ENCODE results near the gene JAM2. TPM values are rescaled to one million over a fixed set of nuclear protein-coding genes. Genes with fewer than 3 reads are reported as not detected.
"Not testable (repeated sequence)": the region's sequence is repeated elsewhere in the genome, so short reads cannot be mapped to it uniquely, and the experiment has no call there.

Gene JAM2, protein sequence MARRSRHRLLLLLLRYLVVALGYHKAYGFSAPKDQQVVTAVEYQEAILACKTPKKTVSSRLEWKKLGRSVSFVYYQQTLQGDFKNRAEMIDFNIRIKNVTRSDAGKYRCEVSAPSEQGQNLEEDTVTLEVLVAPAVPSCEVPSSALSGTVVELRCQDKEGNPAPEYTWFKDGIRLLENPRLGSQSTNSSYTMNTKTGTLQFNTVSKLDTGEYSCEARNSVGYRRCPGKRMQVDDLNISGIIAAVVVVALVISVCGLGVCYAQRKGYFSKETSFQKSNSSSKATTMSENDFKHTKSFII
- total RNA-seq (2014; rRNA removed; shearing (Covaris generic); ENCODE audit: low replicate concordance): not detected in 2 replicates

DNA sequence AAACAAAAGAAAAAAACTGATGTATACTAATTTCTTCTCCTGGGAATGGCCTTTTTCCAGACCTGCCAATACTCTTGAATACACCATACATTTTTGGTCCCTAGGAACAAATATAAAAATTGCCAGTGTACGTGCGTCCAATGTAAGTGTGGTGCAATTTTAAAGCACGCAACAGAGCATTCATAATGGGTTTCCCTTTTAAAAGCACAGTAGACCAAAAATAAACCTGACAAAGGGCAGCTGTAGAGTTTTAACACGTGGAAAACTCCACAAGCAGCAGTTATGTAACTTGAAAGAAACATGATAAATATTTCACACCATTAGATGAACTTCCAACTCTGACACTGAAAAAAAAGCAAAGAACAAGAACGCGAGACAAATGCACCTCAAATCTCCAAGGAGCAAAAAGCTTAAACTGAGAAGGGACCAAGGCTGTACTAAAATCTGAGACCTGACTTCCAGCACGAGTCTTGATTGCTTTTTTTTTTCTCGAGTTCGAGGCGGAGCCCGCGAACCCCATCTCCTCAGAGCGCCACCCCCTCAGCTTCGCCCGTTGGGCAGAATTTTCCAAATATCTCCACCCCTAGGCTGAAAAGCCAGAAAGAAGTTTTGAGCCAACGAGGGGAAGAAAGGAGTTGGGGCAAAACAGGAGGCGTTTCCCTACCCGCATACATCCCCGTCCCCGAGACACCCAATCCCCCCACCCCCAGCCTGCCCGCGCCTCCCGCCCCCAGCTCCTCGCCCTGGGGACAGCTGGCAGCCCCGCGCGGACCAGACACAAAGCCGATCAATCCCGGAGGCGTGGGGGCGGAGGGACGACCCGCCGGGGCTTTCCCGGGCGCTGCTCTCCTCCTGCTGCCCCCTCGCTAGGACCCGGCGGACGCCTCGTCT lies at the start of gene JAM2:
TSS of gene JAM2 (plus strand) at position 599 of the 891 bp plus-strand sequence. CDS start 564 bp downstream, outside the sequence.
- in situ Hi-C loops (cut with HindIII; ENCODE audit: low pct_unique_long_range_greater_than_20kb, low sequenced_read_pairs): no loop called here

GRCh38 chr21:25589887-25590286 lies 49.2 kb upstream of the JAM2 start:
- no peak for DNase-seq (ENCODE audit: low read depth)
- in situ Hi-C loops (cut with HindIII; ENCODE audit: low pct_unique_long_range_greater_than_20kb, low sequenced_read_pairs): no loop called here

More for the DNA sequence above, at the start of gene JAM2:
- peak; percentile 7 for DNase-seq (ENCODE audit: low read depth)

- DNase-seq (ENCODE audit: low read depth): peak; percentile 87
- in situ Hi-C loops (cut with HindIII; ENCODE audit: low pct_unique_long_range_greater_than_20kb, low sequenced_read_pairs): no loop called here
These were observed 31.7 kb upstream of the JAM2 start, which contains the start of gene MRPL39 for GRCh38 chr21:25607151-25608043. MRPL39 (minus strand) TSS chr21:25607481; CDS start chr21:25607475, 6 bp downstream.

GRCh38 chr21:25608044-25608737 lies 30.9 kb upstream of the JAM2 start:
- in situ Hi-C loops (cut with HindIII; ENCODE audit: low pct_unique_long_range_greater_than_20kb, low sequenced_read_pairs): no loop called here
- peak; percentile 78 for DNase-seq (ENCODE audit: low read depth)

GRCh38 chr21:25614441-25614840 lies 24.6 kb upstream of the JAM2 start:
- no peak for DNase-seq (ENCODE audit: low read depth)
- in situ Hi-C loops (cut with HindIII; ENCODE audit: low pct_unique_long_range_greater_than_20kb, low sequenced_read_pairs): no loop called here

- DNase-seq (ENCODE audit: low read depth): no peak
- in situ Hi-C loops (cut with HindIII; ENCODE audit: low pct_unique_long_range_greater_than_20kb, low sequenced_read_pairs): no loop called here
These were observed 23.2 kb upstream of the JAM2 start for GRCh38 chr21:25615880-25616279.

DNA sequence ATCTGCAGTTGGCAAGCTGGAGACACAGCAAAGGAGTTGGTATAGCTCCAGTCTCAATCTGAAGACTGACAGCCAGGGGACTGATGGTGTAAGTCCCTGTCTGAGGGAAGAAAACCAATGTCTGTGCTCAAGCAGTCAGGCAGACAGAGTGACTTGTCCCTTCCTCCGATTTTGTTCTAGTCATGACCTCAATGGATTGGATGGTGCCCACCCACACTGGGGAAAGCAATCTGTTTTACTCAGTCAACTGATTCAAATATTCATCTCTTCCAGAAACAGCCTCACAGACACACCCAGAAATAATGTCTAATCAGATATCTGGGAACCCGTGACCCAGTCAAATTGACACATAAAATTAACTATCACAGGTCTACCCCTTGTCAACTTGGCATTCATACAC lies 19.9 kb upstream of the JAM2 start:
- no peak for DNase-seq (ENCODE audit: low read depth)
- in situ Hi-C loops (cut with HindIII; ENCODE audit: low pct_unique_long_range_greater_than_20kb, low sequenced_read_pairs): no loop called here

GRCh38 chr21:25624511-25624910 lies 14.5 kb upstream of the JAM2 start:
- in situ Hi-C loops (cut with HindIII; ENCODE audit: low pct_unique_long_range_greater_than_20kb, low sequenced_read_pairs): no loop called here
- no peak for DNase-seq (ENCODE audit: low read depth)

GRCh38 chr21:25625036-25625435 lies 14.0 kb upstream of the JAM2 start:
- no peak for DNase-seq (ENCODE audit: low read depth)
- in situ Hi-C loops (cut with HindIII; ENCODE audit: low pct_unique_long_range_greater_than_20kb, low sequenced_read_pairs): no loop called here

DNA sequence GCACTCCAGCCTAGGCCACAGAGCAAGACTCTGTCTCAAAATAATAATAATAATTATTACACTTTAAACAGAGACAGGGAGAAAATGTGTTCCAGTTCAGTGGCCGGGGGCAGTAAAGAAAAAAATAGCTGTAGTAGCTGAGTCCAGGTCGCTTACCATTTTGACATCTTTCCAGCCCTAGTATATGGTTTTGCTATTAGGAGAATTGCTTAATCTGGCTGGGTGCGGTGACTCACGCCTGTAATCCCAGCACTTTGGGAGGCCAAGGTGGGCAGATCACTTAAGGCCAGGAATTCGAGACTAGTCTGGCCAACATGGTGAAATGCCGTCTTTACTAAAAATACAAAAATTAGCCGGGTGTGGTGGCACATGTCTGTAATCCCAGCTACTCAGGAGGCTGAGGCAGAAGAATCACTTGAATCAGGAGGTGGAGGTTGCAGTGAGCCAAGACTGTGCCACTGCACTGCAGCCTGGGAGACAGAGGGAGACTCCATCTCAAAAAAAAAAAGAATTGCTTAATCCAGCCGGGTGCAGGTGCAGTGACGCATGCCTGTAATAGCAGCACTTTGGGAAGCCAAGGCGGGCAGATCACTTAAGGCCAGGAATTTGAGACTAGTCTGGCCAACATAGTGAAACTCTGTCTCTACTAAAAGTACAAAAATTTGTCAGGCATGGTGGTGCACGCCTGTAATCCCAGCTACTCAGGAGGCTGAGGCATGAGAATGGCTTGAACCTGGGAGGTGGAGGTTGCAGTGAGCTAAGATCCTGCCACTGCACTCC lies 13.1 kb upstream of the JAM2 start:
- in situ Hi-C loops (cut with HindIII; ENCODE audit: low pct_unique_long_range_greater_than_20kb, low sequenced_read_pairs): not testable (repeated sequence)

DNA sequence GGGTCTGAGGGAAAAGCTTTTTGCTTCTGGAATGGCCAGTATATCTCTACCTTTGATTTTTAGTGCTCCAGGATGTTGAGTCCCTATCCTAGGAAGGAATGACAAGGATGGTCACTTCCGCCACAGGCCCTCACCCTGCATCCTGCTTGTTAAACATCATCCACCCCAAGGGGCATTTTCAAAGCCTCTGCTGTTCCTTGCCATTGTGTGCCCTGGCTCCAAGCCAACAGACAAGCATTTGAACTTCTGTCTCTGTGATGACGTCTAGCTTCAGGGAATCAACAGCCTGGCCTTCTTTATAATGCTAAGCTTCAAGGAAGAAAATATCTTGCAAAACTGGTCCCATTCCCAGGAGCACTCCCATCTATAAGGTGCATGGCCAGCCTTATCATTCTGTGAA lies 12.3 kb upstream of the JAM2 start:
- in situ Hi-C loops (cut with HindIII; ENCODE audit: low pct_unique_long_range_greater_than_20kb, low sequenced_read_pairs): no loop called here

More for the DNA sequence above, 13.1 kb upstream of the JAM2 start:
- not testable (repeated sequence) for DNase-seq (ENCODE audit: low read depth)

GRCh38 chr21:25632296-25632695 lies 6.8 kb upstream of the JAM2 start:
- DNase-seq (ENCODE audit: low read depth): no peak
- in situ Hi-C loops (cut with HindIII; ENCODE audit: low pct_unique_long_range_greater_than_20kb, low sequenced_read_pairs): no loop called here

More for the DNA sequence above, 12.3 kb upstream of the JAM2 start:
- no peak for DNase-seq (ENCODE audit: low read depth)

DNA sequence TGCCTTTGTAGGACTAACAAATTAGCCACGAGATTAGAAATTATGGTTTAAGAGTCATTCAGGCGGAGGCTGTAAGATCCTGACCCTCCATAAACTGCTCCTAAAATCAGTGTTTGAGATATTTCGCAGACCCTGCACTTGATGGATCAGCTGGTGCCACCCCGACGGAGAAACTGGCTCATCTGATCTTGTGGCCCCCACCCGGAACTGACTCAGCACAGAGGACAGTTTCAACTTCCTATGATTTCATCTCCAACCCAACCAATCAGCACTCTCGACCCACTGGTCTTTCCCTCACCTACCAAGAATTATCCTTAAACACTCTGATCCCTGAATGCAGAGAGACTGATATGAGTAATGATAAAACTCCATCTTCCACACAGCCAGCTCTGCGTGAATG lies 3.7 kb upstream of the JAM2 start:
- DNase-seq (ENCODE audit: low read depth): no peak
- in situ Hi-C loops (cut with HindIII; ENCODE audit: low pct_unique_long_range_greater_than_20kb, low sequenced_read_pairs): no loop called here

DNA sequence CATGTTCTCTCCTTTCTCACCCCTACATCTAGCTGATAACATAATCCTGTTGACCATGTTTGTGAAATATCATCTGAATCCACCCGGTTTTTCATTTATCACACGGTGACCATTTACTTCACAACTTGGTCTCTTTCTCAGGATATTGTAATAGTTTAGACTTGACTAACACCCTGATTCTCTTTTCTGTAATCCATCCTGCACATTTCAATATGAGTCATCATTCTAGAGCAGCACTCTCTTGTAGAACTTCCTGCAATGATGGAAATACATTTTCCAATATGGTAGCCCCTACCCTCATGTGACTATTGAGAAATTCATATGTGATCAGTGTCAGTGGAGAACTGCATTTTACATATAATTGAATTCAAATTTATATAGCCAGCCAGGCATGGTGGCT lies 2.3 kb upstream of the JAM2 start:
- no peak for DNase-seq (ENCODE audit: low read depth)
- in situ Hi-C loops (cut with HindIII; ENCODE audit: low pct_unique_long_range_greater_than_20kb, low sequenced_read_pairs): no loop called here

DNA sequence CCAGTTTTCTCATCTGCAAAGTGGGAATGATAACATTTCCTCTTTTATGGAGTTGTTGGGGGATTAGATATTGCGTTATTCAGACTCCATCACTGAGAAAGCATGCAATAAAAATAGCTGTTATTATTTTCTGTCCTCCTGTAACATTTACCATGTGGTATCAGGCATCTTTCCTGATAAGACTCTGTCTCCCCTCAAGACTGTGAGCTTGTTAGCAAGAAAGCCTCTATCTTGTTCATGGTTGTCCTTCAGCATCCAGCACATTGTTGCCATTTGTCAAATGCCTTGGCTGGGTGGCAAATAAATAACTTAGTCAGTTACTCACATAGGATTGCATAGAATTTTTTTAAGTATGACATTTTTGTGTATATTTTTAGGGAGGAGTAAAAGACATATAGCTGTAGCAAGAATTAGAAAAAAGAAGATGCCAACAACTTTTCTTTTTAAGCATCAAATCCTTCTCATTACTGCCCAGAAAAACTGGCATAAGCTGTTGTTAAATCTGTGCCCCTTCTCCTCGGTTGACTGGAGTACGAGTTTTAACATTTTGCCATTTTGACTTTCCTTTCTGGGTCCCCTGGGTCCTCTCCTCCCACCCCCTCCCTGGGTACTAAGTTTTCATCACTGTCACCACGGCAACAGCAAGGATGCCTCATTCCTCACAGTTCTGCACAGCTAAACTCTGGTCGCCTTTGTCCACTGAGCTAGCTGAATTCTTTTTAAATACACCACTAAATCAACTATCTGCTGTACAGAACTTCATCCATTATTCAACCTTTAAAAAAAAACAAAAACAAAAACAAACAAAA lies 1.0 kb upstream of the JAM2 start:
- no peak for DNase-seq (ENCODE audit: low read depth)
- in situ Hi-C loops (cut with HindIII; ENCODE audit: low pct_unique_long_range_greater_than_20kb, low sequenced_read_pairs): no loop called here

- peak; percentile 28 for DNase-seq (ENCODE audit: low read depth)
- in situ Hi-C loops (cut with HindIII; ENCODE audit: low pct_unique_long_range_greater_than_20kb, low sequenced_read_pairs): no loop called here
These were observed 618 bp downstream of the JAM2 start for GRCh38 chr21:25639551-25640201.

All from Caki2 (cell line).